HUDEP-2 (cell line): ENCODE data around the gene PRPF19.
"Not testable (repeated sequence)": the region's sequence is repeated elsewhere in the genome, so short reads cannot be mapped to it uniquely, and the experiment has no call there.

Source experiments
- DNase-seq, 76 experiments: peaks; one replicate each; lab custom pipeline; 2025; ENCODE audit not compliant: unreplicated experiment in 76 of 76; lab: John Stamatoyannopoulos, UW

PRPF19 gene

GRCh38 chr11:60910281-60910687 is 3.9 kb upstream of the PRPF19 start:
- no peak for DNase-seq

DNA sequence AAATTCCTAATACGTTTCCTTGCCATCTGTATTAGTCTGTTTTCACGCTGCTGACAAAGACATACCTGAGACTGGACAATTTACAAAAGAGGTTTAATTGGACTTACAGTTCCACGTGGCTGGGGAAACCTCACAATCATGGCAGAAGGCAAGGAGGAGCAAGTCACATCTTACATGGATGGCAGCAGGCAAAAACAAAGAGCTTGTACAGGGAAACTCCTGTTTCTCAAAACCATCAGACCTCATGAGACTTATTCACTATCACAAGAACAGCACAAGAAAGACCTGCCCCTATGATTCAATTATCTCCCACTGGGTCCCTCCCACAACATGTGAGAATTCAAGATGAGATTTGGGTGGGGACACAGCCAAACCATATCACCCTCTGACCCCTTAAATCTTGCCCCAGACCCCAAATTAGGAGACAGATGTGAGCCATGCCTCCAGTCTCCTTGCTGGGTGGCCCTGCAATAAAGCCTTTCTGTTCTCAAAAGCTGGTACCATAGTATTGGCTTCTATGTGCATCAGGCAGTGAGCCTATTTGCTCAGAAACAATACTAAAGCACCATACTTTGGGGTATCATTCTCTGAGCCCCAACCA is 3.4 kb upstream of the PRPF19 start:
- DNase-seq: not testable (repeated sequence)

DNA sequence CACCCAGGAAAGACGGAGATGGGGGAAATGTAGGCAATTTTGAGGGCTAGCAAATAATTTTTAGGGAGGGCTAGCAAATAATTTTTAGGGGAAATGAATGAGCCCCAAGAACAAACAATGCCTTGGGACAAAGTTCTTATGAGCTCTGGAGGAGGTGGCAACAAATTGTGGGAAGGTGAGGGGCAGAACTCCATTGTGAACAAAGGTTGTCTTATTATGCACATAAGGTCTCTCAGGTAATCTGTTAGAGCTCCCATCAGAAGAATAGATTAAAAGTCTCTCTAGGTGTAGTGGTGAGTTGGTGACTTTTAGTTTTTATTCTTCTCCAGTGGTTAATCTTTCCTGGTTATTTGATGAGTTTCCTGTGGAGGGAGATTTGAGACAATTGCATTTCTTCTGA is 2.4 kb upstream of the PRPF19 start:
- no peak for DNase-seq

DNA sequence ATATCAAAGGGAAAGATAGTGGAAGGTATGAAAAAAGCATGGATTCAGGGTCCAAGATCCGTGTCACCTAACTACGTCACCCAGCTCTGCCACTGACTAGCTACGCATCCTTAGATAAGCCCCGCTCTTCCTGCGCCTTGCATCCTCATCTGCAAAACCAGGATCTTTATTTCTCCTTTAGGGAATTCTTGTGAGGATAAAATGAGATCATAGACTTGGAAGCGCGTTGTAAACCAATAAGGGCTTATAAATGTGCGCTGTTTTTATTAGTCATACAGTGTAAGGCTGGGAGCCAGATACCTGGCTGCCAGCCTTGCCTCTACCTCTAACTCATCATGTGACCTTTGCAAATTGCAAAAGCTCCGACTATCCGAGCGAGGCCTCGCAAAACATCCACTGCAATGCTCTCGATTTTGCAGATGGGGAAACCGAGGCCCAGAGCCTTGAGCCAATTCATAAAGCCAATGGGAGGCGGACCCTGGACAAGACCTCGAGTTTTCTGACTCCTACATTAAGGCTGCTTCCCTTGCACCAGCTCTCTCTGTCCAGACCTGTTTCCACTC is 753 bp downstream of the PRPF19 start:
- DNase-seq: peak in 2 of 76 experiments; percentile 8 to 9

GRCh38 chr11:60905047-60905446 is 1.3 kb downstream of the PRPF19 start:
- no peak for DNase-seq

DNA sequence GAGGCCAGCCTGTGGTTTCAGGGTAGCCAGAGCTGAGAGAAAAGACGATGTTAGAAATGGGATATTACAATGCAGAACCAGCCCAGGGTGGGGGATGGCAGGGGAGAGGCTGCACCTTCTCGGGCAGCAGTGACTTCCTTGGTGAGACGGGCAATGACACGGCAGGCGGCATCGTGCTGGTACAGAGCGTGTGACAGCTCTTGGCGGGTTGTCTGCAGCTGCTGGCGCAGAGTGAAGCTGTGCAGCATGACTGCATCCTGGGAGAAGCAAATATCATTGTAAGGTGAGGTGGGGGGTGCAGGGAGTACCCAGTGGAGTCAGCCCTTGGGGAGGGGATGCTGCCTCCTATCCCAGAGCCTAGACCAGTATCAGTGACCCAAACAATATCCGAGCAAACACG is 3.8 kb downstream of the PRPF19 start:
- DNase-seq: no peak

- DNase-seq: no peak
These were observed 5.5 kb downstream of the PRPF19 start for GRCh38 chr11:60900673-60901404.

- no peak for DNase-seq
These were observed 6.4 kb downstream of the PRPF19 start for GRCh38 chr11:60899977-60900376.

- peak in 46 of 76 experiments; percentile 2 to 62 (median 32) for DNase-seq
These were observed 7.1 kb downstream of the PRPF19 start for GRCh38 chr11:60899046-60899936.

DNA sequence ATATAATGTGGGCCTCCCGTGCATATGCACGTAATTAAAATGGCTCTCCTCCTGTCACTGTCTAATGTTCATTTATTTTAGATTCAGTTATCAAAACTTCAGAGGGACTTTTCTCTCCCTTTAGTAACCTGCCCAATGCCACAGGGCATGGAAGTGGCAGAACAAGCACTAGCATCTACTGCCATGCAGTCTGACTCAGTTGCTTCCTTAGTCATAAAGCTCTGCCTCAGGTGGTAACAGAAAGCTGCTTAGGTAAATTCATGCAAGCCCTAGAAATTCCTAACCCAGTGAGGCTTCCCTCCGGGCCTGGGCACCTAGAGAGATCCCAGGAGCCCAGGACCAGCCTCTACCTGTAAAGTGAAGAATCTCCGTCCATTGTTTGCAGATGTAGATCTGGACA is 8.9 kb downstream of the PRPF19 start:
- no peak for DNase-seq

GRCh38 chr11:60895687-60896086 is 10.7 kb downstream of the PRPF19 start:
- DNase-seq: no peak

GRCh38 chr11:60891103-60891741 is 15.2 kb downstream of the PRPF19 start:
- peak in 73 of 76 experiments; percentile 19 to 85 (median 65) for DNase-seq

DNA sequence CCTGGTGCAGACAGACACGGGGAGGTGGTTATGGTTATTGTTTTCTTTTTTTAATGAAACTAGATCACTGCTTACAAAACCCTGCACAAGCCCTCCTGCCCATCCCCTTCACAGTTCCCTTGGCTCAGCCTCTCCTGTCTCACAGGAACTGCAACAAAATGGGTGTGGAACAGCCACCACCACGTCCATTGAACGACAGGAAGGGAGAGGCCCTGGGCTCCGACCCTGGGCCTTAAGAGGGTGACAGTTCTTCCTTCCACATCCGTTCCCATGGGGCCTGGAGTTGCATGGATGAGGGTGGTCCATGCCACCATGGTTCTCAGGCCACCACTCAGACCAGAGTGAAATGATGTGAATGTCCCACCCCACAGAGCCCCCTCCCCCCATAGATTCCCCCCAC is 15.7 kb downstream of the PRPF19 start:
- no peak for DNase-seq

GRCh38 chr11:60889869-60890311 is 16.5 kb downstream of the PRPF19 start:
- DNase-seq: no peak

DNA sequence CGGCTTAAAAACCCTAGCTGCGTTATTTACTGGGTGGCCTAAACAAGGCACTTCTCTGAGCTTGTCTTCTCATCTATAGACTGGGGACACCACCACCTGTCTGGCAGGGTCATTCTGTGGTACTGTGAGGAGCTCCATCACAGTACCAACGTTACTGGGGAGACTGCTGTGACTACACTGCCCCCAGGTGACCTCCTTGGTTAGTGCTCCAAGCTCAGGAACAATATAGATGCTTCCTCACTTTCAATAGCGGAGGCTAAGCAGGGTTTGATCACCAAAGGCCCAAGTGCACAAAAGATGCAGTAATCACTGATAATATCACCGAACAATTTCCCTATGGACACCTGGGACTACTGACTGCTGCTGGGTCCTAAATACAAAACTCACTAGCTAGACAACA is 18.8 kb downstream of the PRPF19 start:
- DNase-seq: peak in 46 of 76 experiments; percentile 4 to 64 (median 30)

GRCh38 chr11:60880643-60881282 is 25.6 kb downstream of the PRPF19 start:
- DNase-seq: no peak

GRCh38 chr11:60879971-60880588 is 26.3 kb downstream of the PRPF19 start:
- DNase-seq: no peak

GRCh38 chr11:60879104-60879503 is 27.3 kb downstream of the PRPF19 start:
- DNase-seq: no peak

DNA sequence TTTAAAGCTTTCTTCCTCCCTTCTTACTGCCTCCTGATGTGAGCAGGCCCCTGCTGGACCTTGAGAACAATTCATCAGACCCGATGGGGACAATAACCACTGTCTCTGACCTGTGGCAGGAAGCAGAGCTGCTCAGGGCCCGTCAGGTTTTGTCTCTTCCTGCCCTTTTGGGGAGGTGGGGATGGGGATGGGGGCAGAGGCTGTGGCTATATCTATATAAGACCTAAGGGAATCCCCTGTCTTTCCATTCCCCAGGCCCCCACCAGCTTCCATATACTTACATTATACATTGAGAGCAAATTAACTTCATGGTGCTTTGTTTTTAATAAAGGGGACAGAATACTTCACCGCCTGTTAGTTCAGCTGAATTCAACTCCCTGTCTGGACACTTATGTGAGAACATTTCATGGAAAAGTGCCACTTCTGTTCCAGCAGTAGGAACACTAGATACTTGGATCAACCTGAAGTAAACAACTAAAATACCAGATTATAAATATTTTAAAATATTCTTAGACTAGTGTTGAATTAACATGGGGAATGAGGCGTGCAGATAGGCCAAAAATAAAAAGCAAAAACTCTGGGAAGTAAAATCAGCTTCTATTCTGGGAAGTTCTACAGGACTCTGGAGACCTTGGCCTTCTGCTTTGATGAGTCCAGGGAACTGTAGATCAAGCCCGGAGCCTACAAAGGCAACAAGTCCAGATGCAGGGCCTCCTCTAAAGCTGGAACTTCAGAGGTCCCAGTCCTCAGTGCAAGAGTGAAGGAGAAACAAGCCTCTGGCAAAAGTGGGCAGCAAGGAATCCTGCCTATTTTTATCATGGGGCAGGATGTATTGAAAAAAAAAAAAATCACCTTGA is 27.9 kb downstream of the PRPF19 start:
- DNase-seq: no peak
